T-helper 2 cell treated with Interferon-gamma antibody and Interleukin-4, amounts not matched to agents 5 μg/mL and 100 μg/mL, for 36 hours (primary cell): ENCODE data around the gene CDK8.
"Not testable (repeated sequence)": the region's sequence is repeated elsewhere in the genome, so short reads cannot be mapped to it uniquely, and the experiment has no call there.

ENCODE experiments used
- DNase-seq: peaks from one replicate; pipeline ENCODE4 v3.0.0; 2021; ENCODE audit warnings: low spot score
- H3K27ac Mint-ChIP-seq: one replicate; pipeline ENCODE4 v1.8.0; 2021; ENCODE audit warnings: mild to moderate bottlenecking, mixed read lengths
- H3K27me3 Mint-ChIP-seq: one replicate; pipeline ENCODE4 v1.8.0; 2021; ENCODE audit warnings: low read depth, mixed read lengths
- H3K36me3 Mint-ChIP-seq: one replicate; pipeline ENCODE4 v1.8.0; 2021; ENCODE audit warnings: low read depth, mixed read lengths
- H3K4me1 Mint-ChIP-seq: one replicate; pipeline ENCODE4 v1.8.0; 2021; ENCODE audit warnings: low read depth, mixed read lengths
- H3K4me3 Mint-ChIP-seq: one replicate; pipeline ENCODE4 v1.8.0; 2022; ENCODE audit warnings: mild to moderate bottlenecking, moderate library complexity, mixed read lengths
- H3K9me3 Mint-ChIP-seq: one replicate; pipeline ENCODE4 v1.8.0; 2021; ENCODE audit warnings: mixed read lengths

CDK8 gene

DNA sequence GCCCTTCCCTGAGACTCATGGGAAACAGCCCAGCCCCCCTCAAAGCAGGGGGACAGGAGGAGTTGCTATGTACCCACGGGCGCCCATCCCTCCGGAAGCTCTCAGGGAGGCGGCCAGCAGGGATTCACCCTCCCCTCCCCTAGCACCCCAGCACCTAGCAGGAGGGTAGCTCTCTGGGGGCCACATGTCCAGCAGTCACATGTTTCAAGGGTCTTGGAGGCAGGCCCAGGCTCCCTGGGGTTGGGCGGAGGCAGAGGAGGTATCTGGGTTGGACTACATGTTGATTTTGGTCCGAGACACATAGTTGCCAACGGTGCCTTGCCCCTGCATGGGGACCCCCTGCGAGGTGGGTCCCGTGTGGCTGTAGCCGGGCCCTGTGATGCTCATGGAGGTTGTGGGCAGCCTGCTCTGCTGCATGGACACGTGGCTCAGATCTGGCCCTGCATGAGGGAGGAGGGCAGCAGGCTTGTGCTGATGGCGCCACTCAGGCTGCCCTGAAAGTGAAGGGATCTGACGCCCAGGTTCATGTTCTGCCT, 24.8 kb upstream of the CDK8 start:
- no peak for DNase-seq
- Mint-ChIP-seq H3K9me3 (no peaks in the 10 kb centered on the region), H3K36me3 (no peaks in the 10 kb centered on the region), H3K27me3 (peaks cover 3% of the 10 kb centered on the region), H3K27ac (no peak overlapping the region), H3K4me1 (no peaks in the 10 kb centered on the region), H3K4me3 (no peak overlapping the region)

DNA sequence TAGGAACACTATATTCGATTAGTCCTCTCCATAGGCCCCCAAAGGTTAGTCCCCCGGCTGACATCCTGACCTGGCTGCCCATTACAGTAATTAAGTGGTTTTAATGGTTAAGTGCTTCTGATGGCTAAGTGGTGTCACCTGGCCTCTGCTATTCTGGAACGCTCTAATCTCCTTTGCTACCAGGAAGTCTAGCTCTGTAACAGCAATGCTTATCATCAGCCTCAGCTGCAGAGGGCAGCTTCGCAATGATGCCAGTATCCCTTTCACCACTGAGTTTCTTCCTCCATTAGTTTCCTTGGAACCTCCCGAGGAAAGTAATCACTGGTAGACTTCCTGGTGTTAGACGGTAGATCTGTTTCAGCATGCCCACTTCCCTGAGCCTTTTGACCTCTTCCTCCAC, 23.2 kb upstream of the CDK8 start:
- H3K27ac Mint-ChIP-seq: no peak overlapping the region
- no peak overlapping the region for H3K4me3 Mint-ChIP-seq
- no peaks in the 10 kb centered on the region for H3K9me3 Mint-ChIP-seq

DNA sequence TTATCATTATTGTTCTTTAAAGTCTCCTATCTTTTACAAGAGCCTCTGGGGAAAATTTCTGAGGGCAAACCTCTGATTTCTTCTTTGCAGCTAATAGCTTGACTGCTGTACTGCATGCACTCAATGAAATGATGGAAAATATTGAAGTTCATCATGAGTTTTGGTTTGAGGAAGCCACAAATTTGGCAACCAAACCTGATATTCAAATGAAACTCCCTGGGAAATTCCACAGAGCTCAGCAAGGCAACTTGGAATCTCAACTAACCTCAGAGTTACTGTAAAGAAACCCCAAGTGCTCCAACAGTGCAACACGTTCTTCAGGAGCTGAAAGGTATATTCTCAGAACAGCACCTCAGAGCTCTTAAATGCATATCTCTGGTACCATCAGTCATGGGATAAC, 17.6 kb upstream of the CDK8 start:
- Mint-ChIP-seq H3K4me1 (no peaks in the 10 kb centered on the region), H3K4me3 (no peak overlapping the region), H3K27ac (no peak overlapping the region), H3K27me3 (peaks cover 6% of the 10 kb centered on the region), H3K36me3 (no peaks in the 10 kb centered on the region), H3K9me3 (no peaks in the 10 kb centered on the region)
- no peak for DNase-seq

More for the DNA sequence above, 23.2 kb upstream of the CDK8 start:
- DNase-seq: no peak
- Mint-ChIP-seq H3K27me3 (peaks cover 3% of the 10 kb centered on the region), H3K4me1 (no peaks in the 10 kb centered on the region), H3K36me3 (no peaks in the 10 kb centered on the region)

DNA sequence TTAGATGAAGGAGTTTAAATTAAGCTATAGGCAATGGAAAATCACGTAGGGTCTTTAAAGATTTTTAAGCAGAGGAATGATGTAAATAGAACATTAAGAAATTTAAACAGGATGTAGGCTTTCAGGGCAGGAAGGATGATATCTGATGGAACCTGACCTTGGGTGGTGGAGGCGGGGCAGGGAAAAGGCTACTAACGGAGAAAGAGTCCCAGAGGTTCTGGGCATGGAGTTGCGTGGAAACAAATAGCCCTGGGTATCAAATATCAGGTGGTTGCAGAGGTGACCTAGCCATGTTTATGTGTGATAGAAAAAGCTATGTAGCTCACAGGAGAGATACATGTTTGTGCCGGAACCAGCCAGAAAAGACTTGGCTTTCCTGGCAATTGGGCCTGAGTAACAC, 7.8 kb upstream of the CDK8 start:
- Mint-ChIP-seq H3K27ac (no peak overlapping the region), H3K27me3 (peaks cover 3% of the 10 kb centered on the region), H3K36me3 (no peaks in the 10 kb centered on the region), H3K4me1 (no peaks in the 10 kb centered on the region), H3K9me3 (peaks cover 4% of the 10 kb centered on the region), H3K4me3 (no peak overlapping the region)
- no peak for DNase-seq

DNA sequence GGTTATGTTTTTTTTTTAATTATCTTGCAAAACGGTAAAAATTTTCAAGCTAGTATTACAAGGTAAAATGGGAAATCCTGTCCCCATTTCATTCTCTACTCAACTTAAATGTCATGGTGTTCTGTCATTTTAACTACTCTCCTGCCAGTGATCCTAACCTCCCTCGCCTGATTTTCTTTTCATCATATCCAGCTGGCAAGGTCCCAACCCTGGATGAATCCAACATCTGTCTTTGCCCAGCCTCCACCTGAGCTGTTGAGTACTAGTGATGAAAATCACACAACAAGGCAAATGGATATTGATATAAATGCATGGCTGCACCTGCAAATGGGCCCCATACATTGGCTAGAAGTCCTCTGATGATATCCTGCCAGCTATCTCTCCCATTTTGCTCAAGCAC, 6.9 kb upstream of the CDK8 start:
- Mint-ChIP-seq H3K9me3 (peaks cover 4% of the 10 kb centered on the region), H3K27me3 (peaks cover 3% of the 10 kb centered on the region), H3K36me3 (no peaks in the 10 kb centered on the region), H3K4me3 (no peak overlapping the region), H3K4me1 (no peaks in the 10 kb centered on the region), H3K27ac (no peak overlapping the region)
- no peak for DNase-seq

DNA sequence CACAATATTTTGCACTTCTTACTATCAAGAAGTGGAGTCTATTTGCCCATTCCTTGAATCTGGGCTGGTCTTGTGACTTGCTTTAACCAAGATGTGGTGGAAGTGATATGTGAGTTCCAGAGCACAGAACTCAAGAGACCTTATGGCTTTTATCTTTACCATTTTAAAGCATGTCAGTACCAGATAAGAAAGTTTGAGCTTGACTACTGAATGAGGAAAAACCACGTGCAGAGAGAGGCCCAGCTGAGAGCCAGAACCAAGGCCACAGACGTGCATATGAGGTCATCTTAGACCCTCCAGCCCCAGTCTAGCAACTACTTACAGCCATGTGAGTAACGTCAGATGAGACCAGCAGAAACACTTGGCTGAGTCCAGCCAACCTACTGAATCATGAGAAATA, 6.3 kb upstream of the CDK8 start:
- peaks cover 4% of the 10 kb centered on the region for H3K9me3 Mint-ChIP-seq

DNA sequence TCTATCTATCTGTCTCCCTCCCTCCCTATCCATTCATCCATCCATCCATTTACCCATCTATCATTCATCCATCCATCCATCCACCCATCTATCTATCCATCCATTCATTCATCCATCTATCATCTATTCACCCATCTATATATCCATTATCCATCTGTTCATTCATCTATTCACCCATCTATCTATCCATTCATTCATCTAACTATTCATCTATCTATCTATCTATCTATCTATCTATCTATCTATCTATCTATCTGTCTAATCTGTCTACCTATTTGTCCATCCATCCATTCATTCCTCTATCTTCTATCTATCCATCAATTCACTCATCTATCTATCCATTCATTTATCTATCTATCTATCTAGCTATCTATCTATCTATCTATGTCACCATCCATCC, 4.4 kb upstream of the CDK8 start:
- Mint-ChIP-seq H3K27me3 (peaks cover 3% of the 10 kb centered on the region), H3K27ac (no peak overlapping the region), H3K9me3 (no peaks in the 10 kb centered on the region), H3K36me3 (no peaks in the 10 kb centered on the region), H3K4me3 (no peak overlapping the region), H3K4me1 (peaks cover 3% of the 10 kb centered on the region)
- no peak for DNase-seq

More for the DNA sequence above, 6.3 kb upstream of the CDK8 start:
- H3K36me3 Mint-ChIP-seq: no peaks in the 10 kb centered on the region
- no peaks in the 10 kb centered on the region for H3K4me1 Mint-ChIP-seq
- no peak for DNase-seq
- H3K27me3 Mint-ChIP-seq: peaks cover 3% of the 10 kb centered on the region
- H3K4me3 Mint-ChIP-seq: no peak overlapping the region
- H3K27ac Mint-ChIP-seq: no peak overlapping the region

DNA sequence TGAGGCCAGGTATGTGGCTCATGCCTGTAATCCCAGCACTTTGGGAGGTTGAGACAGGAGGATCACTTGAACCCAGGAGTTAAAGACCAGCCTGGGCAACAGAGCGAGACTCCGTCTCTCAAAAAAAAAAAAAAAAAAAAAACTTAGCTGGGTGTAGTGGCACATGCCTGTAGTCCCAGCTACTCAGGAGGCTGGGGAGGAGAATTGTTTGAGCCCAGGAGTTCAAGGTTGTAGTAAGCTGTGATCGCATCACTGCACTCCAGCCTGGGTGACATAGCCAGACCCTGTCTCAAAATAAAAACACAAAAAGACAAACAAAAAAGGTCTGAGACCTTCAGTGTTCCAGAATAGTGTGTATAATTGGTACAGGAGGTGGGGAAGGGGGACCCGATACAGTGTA, 1.9 kb upstream of the CDK8 start:
- H3K4me3 Mint-ChIP-seq, DNase-seq, H3K36me3 Mint-ChIP-seq, H3K27me3 Mint-ChIP-seq, H3K27ac Mint-ChIP-seq, H3K9me3 Mint-ChIP-seq: not testable (repeated sequence)
- peaks cover 19% of the 10 kb centered on the region for H3K4me1 Mint-ChIP-seq

DNA sequence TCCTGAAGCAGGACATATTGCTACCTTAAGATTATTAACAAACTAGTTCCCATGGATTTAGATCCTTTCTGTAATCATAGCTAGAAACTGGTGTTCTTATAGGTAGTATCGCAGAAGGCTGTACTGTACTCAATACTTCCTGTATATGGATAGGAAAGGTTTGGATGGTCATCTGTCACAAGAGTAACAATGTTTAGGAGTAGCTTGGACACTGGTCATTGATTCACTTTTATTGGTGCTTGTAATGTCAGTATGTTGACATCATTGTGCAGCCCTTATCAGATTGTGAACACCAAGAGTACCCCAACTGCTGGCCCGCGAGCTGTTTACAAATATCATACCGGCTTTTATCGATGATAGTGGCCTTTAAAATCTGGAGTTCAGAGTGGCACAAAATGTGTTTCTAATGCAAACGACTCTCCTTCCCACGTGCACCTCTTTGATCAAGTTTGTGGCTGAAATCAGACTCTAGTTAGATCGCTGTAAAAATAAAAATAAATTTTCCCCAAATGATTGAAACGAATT, 605 bp upstream of the CDK8 start:
- Mint-ChIP-seq H3K27me3 (no peaks in the 10 kb centered on the region), H3K36me3 (no peaks in the 10 kb centered on the region), H3K4me1 (peaks cover 21% of the 10 kb centered on the region), H3K9me3 (no peaks in the 10 kb centered on the region), H3K4me3 (peak overlapping the region; percentile 88), H3K27ac (peak overlapping the region; percentile 92)
- no peak for DNase-seq

DNA sequence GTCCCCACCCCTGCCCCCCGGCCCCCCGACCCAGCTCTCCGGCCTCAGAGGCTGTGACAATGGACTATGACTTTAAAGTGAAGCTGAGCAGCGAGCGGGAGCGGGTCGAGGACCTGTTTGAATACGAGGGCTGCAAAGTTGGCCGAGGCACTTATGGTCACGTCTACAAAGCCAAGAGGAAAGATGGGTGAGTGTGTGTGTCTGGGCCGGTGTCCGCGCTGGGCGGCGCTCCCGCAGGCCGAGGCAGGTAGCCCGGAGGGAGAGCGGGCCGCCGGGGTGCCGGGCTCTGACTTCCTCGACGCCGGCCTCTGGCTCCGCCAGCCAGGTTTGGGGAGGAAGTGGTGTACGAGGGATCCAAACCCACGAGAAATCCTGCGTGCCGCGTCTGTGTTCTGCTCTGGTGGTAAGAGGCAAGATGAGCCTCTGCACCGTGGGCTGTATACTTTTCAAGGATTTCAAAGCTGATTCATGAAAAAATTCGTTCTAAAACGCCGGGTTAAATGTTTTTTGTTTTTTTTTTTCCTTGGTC, 718 bp downstream of the CDK8 start:
- Mint-ChIP-seq H3K4me1 (peaks cover 21% of the 10 kb centered on the region), H3K36me3 (no peaks in the 10 kb centered on the region), H3K27ac (peak overlapping the region; percentile 50), H3K27me3 (no peaks in the 10 kb centered on the region), H3K4me3 (peak overlapping the region; percentile 93), H3K9me3 (no peaks in the 10 kb centered on the region)
- peak; percentile 48 for DNase-seq

DNA sequence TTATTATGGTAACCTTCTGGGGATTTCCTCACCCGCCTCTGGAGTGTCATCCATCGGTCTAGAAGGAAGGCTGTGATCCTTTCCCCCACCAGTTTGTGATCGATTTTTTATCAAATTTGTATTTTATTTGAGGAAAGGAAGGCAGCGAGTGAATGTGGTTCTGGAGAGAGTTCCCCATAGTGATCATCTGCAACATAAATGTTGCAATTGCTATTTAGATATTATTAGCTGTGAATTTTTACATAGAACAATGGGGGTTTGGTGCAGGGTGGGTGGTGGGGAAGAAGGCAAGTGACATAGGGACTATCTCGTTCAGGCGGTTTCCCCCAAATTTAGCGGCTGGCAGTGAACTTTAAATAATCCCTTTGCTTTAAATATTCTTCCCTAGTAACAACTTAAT, 1.2 kb downstream of the CDK8 start:
- Mint-ChIP-seq H3K9me3 (no peaks in the 10 kb centered on the region), H3K27ac (peak overlapping the region; percentile 50), H3K4me1 (peaks cover 22% of the 10 kb centered on the region), H3K36me3 (no peaks in the 10 kb centered on the region), H3K27me3 (no peaks in the 10 kb centered on the region), H3K4me3 (peak overlapping the region; percentile 93)
- no peak for DNase-seq

DNA sequence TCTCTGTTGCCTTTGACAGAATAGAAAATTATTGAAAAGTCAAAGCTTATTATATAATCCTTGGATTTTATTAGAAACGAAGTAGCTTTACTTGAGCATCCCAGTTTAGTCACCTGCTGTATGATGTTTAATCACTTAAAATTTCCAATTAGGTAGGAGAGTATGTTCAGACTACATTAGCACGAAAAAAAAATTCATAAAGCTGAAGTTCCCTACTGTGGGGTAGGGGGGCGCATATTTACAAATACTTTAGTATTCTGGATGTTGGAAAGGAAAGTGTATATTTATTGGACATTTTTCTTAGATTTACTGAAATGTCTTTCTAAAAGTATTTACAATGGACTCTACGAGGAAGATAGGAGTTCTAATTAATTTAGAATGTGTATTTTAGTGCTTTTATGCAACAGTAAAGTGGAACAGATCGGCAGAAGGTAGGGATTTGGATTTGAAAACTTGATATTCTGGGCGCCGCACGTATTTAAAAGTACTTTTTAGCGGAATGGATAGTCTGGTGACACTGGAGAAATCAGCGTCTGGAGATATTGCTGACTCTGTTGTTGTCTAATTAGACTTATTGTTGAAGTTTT, 1.9 kb downstream of the CDK8 start:
- Mint-ChIP-seq H3K4me1 (peaks cover 23% of the 10 kb centered on the region), H3K27ac (no peak overlapping the region), H3K27me3 (no peaks in the 10 kb centered on the region), H3K4me3 (peak overlapping the region; percentile 93), H3K36me3 (no peaks in the 10 kb centered on the region), H3K9me3 (no peaks in the 10 kb centered on the region)
- no peak for DNase-seq

DNA sequence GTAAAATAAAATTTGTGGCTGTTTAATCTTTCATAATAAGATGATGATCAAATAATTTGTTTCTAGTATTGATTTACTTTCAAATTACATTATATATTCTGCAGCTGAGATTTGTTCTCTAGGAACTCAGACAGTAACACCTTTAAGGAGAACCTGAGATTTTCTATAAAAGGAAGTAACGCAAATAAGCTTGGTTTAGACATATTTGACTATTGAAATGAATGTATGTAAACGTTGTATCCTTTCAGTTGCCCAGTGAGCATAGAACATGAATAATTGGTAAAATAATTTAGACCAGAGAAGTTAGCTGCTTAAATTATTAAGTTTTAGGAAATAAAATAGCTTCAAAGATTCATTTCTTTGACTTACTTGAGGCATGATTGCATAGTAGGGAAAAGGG, 3.1 kb downstream of the CDK8 start:
- Mint-ChIP-seq H3K4me3 (no peak overlapping the region), H3K27me3 (no peaks in the 10 kb centered on the region), H3K36me3 (no peaks in the 10 kb centered on the region), H3K4me1 (peaks cover 23% of the 10 kb centered on the region), H3K9me3 (no peaks in the 10 kb centered on the region), H3K27ac (no peak overlapping the region)
- no peak for DNase-seq

DNA sequence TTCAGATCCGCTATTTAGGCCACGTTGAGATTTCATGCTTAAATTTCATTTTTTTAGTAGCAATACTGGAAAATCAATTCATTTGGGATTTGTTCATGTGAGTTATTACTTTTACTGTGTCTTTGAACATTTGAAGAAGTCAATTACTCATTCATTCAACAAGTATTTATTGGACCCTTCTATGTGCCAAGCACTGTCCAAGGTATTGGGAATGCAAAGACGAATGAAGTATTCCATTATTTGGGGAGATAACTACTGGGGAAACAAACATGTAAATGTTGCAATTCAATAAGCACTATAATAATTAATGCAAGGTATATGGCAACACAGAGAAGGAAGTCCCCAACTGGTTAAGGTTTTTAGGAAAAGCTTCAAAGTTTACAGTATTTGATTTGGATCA, 5.7 kb downstream of the CDK8 start:
- Mint-ChIP-seq H3K9me3 (no peaks in the 10 kb centered on the region), H3K27ac (no peak overlapping the region), H3K27me3 (no peaks in the 10 kb centered on the region), H3K36me3 (peaks cover 1% of the 10 kb centered on the region), H3K4me3 (no peak overlapping the region), H3K4me1 (peaks cover 19% of the 10 kb centered on the region)
- no peak for DNase-seq

DNA sequence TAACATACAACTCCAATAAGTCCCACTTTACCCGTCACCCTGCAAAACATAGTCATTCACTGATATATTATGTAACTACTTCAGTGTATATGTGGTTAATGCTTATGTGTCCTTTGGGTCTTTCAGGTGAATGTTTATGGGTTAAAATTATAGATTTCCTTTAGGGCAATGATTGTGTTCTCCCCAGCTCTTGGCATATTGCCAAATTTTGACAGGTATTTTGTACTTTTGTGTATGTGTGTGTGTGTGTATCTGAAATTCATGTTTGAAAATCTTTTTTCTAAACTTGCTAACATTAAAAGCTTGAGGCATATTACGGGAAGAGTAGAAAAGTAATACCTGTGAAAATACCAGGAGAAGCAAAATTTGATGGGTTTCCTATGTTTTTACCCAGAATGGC, 8.2 kb downstream of the CDK8 start:
- H3K9me3 Mint-ChIP-seq: no peaks in the 10 kb centered on the region
- DNase-seq: no peak
- no peaks in the 10 kb centered on the region for H3K27me3 Mint-ChIP-seq
- H3K27ac Mint-ChIP-seq: no peak overlapping the region
- H3K36me3 Mint-ChIP-seq: peaks cover 1% of the 10 kb centered on the region
- no peak overlapping the region for H3K4me3 Mint-ChIP-seq
- peaks cover 4% of the 10 kb centered on the region for H3K4me1 Mint-ChIP-seq
